Measurements from ENCODE around the gene PROCR.

DNA sequence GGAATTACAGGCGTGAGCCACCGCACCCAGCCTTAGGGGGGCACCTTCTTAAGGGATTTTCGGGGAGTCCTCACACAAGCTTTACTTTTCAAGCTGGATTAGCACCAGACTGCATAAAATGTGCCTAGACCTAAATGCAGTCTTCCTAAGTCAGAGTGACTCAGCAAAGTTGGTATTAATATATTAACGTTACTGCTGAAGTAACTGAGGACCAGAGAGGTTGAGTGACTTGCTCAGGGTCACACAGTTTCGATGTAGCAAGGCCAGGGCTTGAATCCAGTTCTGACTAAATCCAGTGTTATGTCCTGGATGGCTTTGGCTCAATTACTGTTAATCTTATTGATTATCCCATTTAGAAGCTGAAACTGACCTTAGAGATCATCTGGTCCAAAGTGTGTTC is 38.1 kb upstream of the PROCR start:
- TF ChIP-seq CTCF (conservative IDR thresholded peaks at IDR 0.05; ENCODE audit: low read length) (no peak), EZH2phosphoT487 (IDR thresholded peaks at IDR 0.05; ENCODE audit: borderline replicate concordance) (no peak)

Measured in Loucy (cell line).